ENCODE measurements around the gene SPA17. TPM values are rescaled to one million over a fixed set of nuclear protein-coding genes. Genes with fewer than 3 reads are reported as not detected.

The SPA17 gene
- total RNA-seq, 4 donors from 2014 or later, result 1.2 to 7.1 (median 3.3) TPM

GRCh38 chr11:124732230-124732629 is 58.5 kb downstream of the SPA17 start:
- peak in 1 of 2 donors; percentile 38 for DNase-seq (ENCODE audit: low spot score in 2 of 2)
- WGBS, 2 donors, result 75 to 81% methylated on average over 4 of the region's 4 CpGs

GRCh38 chr11:124736736-124737135 is 63.0 kb downstream of the SPA17 start:
- no peak for TF ChIP-seq POLR2A (IDR thresholded peaks at IDR 0.05)
- peak in 1 of 2 donors; percentile 15 for TF ChIP-seq EP300 (IDR thresholded peaks at IDR 0.05)
- TF ChIP-seq CTCF (IDR thresholded peaks at IDR 0.05), result no peak
- peak in 1 of 2 donors; percentile 47 for DNase-seq (ENCODE audit: low spot score in 2 of 2)
- H3K36me3 ChIP-seq, result no peaks in the 10 kb centered on the region
- H3K27me3 ChIP-seq, result peaks cover 0 to 17% of the 10 kb centered on the region in 2 donors
- no peaks in the 10 kb centered on the region for H3K9me3 ChIP-seq
- peaks cover 0 to 18% (median 7%) of the 10 kb centered on the region in 4 donors for H3K4me1 ChIP-seq
- 63 to 68% methylated on average over 3 of the region's 3 CpGs for WGBS, 2 donors
- H3K4me3 ChIP-seq, result no peak overlapping the region
- no peak overlapping the region for H3K27ac ChIP-seq

More at GRCh38 chr11:124732230-124732629, 58.5 kb downstream of the SPA17 start:
- H3K9me3 ChIP-seq, result no peaks in the 10 kb centered on the region
- TF ChIP-seq CTCF (IDR thresholded peaks at IDR 0.05), result no peak
- no peak for TF ChIP-seq POLR2A (IDR thresholded peaks at IDR 0.05)
- no peak overlapping the region for H3K4me3 ChIP-seq
- no peaks in the 10 kb centered on the region for H3K36me3 ChIP-seq
- H3K4me1 ChIP-seq, result no peaks in the 10 kb centered on the region
- no peaks in the 10 kb centered on the region for H3K27me3 ChIP-seq
- H3K27ac ChIP-seq, result no peak overlapping the region

- TF ChIP-seq EP300 (IDR thresholded peaks at IDR 0.05), result no peak
- no peak for TF ChIP-seq POLR2A (IDR thresholded peaks at IDR 0.05)
- TF ChIP-seq CTCF (IDR thresholded peaks at IDR 0.05), result no peak
- no peaks in the 10 kb centered on the region for H3K9me3 ChIP-seq
- WGBS, 2 donors, result 47 to 63% methylated on average over 7 of the region's 7 CpGs
- H3K4me3 ChIP-seq, result no peak overlapping the region
- no peak for DNase-seq (ENCODE audit: low spot score in 2 of 2)
- no peak overlapping the region for H3K27ac ChIP-seq
- H3K27me3 ChIP-seq, result peaks cover 0 to 27% of the 10 kb centered on the region in 2 donors
- no peaks in the 10 kb centered on the region for H3K36me3 ChIP-seq
- peaks cover 0 to 18% (median 7%) of the 10 kb centered on the region in 4 donors for H3K4me1 ChIP-seq
Measured at GRCh38 chr11:124737638-124738305, 64.1 kb downstream of the SPA17 start.

- Histone ChIP-seq H3K4me3 (peak overlapping the region in 2 of 4 donors; percentile 54 to 59), H3K27ac (no peak overlapping the region), H3K27me3 (peaks cover 0 to 38% of the 10 kb centered on the region in 2 donors), H3K36me3 (no peaks in the 10 kb centered on the region), H3K4me1 (peaks cover 0 to 18% (median 7%) of the 10 kb centered on the region in 4 donors), H3K9me3 (no peaks in the 10 kb centered on the region)
- TF ChIP-seq EP300 (IDR thresholded peaks at IDR 0.05), result no peak
- no peak for TF ChIP-seq CTCF (IDR thresholded peaks at IDR 0.05)
- no peak for TF ChIP-seq POLR2A (IDR thresholded peaks at IDR 0.05)
- WGBS, 2 donors, result 50 to 61% methylated on average over 21 of the region's 21 CpGs
- DNase-seq (ENCODE audit: low spot score in 2 of 2), result no peak
Measured at GRCh38 chr11:124738713-124739478, 65.2 kb downstream of the SPA17 start.

Measured in tibial nerve (tissue), 4 donors.